ENCODE measurements around the gene NUDT22.

- no peak for TF ChIP-seq CTCF (conservative IDR thresholded peaks at IDR 0.05; ENCODE audit: low read depth, low read length)
- no peak for TF ChIP-seq EZH2 (IDR thresholded peaks at IDR 0.05; ENCODE audit: borderline replicate concordance, low read depth, low read length, poor library complexity, severe bottlenecking)
Observed at GRCh38 chr11:64211181-64211872, 14.7 kb upstream of the NUDT22 start.

Data from A673 (cell line).